Prostate gland (tissue), 2 donors: Measurements from ENCODE around the gene C2orf68. TPM values are rescaled to one million over a fixed set of nuclear protein-coding genes. Genes with fewer than 3 reads are reported as not detected.

Source experiments
- DNase-seq: peaks from one replicate; pipeline ENCODE4 v3.0.0-alpha.2; 2019; ENCODE audit warnings: low spot score
- H3K27ac ChIP-seq, 2 donors: fragments of 200-600 bp; sonication (generic); 2 replicates each; pipeline ENCODE4 v1.5.1; 2017 to 2019
- H3K27me3 ChIP-seq: fragments of 200-600 bp; sonication (generic); replicated peaks from 2 replicates; pipeline ENCODE4 v1.5.1; 2019; ENCODE audit not compliant: insufficient read depth
- H3K36me3 ChIP-seq, 2 donors: fragments of 200-600 bp; sonication (generic); 1 replicate in 1 of 2; 2 replicates in 1 of 2; pipeline versions ENCODE4 v1.5.1 to v1.8.1; 2017 to 2019
- H3K4me1 ChIP-seq: fragments of 200-600 bp; sonication (generic); replicated peaks from 2 replicates; pipeline ENCODE4 v1.5.1; 2019
- H3K4me3 ChIP-seq, 2 donors: fragments of 200-600 bp; sonication (generic); 2 replicates each; pipeline ENCODE4 v1.5.1; 2017 to 2019
- H3K9me3 ChIP-seq: fragments of 200-600 bp; sonication (generic); 2 replicates; pipeline ENCODE4 v1.5.1; 2017
- CTCF ChIP-seq, 4 experiments: fragments of 200-600 bp in 2 of 4; fragments of 450-650 bp in 2 of 4; sonication (generic) in 2 of 4; IDR thresholded peaks; 1 replicate in 3 of 4; 2 replicates in 1 of 4; pipeline ENCODE4 v1.5.1; 2016 to 2019; ENCODE audit warnings: antibody characterized with exemption in 4 of 4, mild to moderate bottlenecking in 2 of 4, moderate library complexity in 2 of 4
- POLR2A ChIP-seq: fragments of 450-650 bp; IDR thresholded peaks from one replicate; pipeline ENCODE4 v1.6.1; 2016; ENCODE audit warnings: antibody characterized with exemption, mild to moderate bottlenecking
- POLR2AphosphoS5 ChIP-seq: sonication (generic); formaldehyde crosslinking; IDR thresholded peaks from one replicate; pipeline ENCODE4 v1.6.1; 2017; ENCODE audit warnings: antibody characterized with exemption
- WGBS: methylation state at CpG from one replicate; pipeline ENCODE4 v1.1.5; 2018; 5-methylcytosine and 5-hydroxymethylcytosine counted together
- intact Hi-C: fragments of 100-400 bp; cut with DNase I; formaldehyde crosslinking; loops from one replicate; pipeline ENCODE4 v1.14.2; 2022
- total RNA-seq, 2 donors: library from RNA; depleted of rRNA; stranded (reverse); fragments of >200 nt; gene quantifications; one replicate each; pipeline ENCODE4 v1.1.0, GENCODE V29; 2016

C2orf68 gene
- total RNA-seq, 2 donors from 2014 or later = 16.1 to 26.1 TPM

- WGBS = 84% methylated on average over 2 of the region's 2 CpGs
- TF ChIP-seq CTCF (IDR thresholded peaks at IDR 0.05) = no peak
- TF ChIP-seq POLR2A = no peak
- no peak for TF ChIP-seq POLR2AphosphoS5
- Histone ChIP-seq H3K27ac (no peak overlapping the region), H3K27me3 (no peaks in the 10 kb centered on the region), H3K4me3 (no peak overlapping the region), H3K4me1 (no peaks in the 10 kb centered on the region), H3K36me3 (peaks cover 5 to 18% of the 10 kb centered on the region in 2 donors), H3K9me3 (no peaks in the 10 kb centered on the region)
- intact Hi-C loops = no loop called here
- DNase-seq = no peak
These were observed 34.3 kb upstream of the C2orf68 start for GRCh38 chr2:85646166-85646565.

GRCh38 chr2:85644909-85645308 lies 33.0 kb upstream of the C2orf68 start:
- Histone ChIP-seq H3K4me1 (no peaks in the 10 kb centered on the region), H3K4me3 (no peak overlapping the region), H3K9me3 (no peaks in the 10 kb centered on the region), H3K27me3 (no peaks in the 10 kb centered on the region), H3K36me3 (peaks cover 6 to 23% of the 10 kb centered on the region in 2 donors), H3K27ac (no peak overlapping the region)
- no peak for DNase-seq
- TF ChIP-seq POLR2A (no peak), POLR2AphosphoS5 (no peak), CTCF (IDR thresholded peaks at IDR 0.05) (no peak)
- 95% methylated on average over 8 of the region's 8 CpGs for WGBS
- intact Hi-C loops = no loop called here

- no peaks in the 10 kb centered on the region for H3K4me1 ChIP-seq
- no peak for DNase-seq
- intact Hi-C loops = no loop called here
- no peaks in the 10 kb centered on the region for H3K27me3 ChIP-seq
- no peaks in the 10 kb centered on the region for H3K9me3 ChIP-seq
- WGBS = 94% methylated on average over 3 of the region's 3 CpGs
- H3K36me3 ChIP-seq = peaks cover 11 to 23% of the 10 kb centered on the region in 2 donors
- H3K27ac ChIP-seq = no peak overlapping the region
- TF ChIP-seq POLR2A (no peak), CTCF (IDR thresholded peaks at IDR 0.05) (no peak), POLR2AphosphoS5 (no peak)
- no peak overlapping the region for H3K4me3 ChIP-seq
These were observed 30.9 kb upstream of the C2orf68 start for GRCh38 chr2:85642725-85643124.

- Histone ChIP-seq H3K9me3 (no peaks in the 10 kb centered on the region), H3K4me1 (no peaks in the 10 kb centered on the region), H3K27me3 (no peaks in the 10 kb centered on the region), H3K36me3 (peaks cover 6 to 11% of the 10 kb centered on the region in 2 donors), H3K4me3 (no peak overlapping the region), H3K27ac (no peak overlapping the region)
- TF ChIP-seq POLR2A (no peak), POLR2AphosphoS5 (no peak), CTCF (IDR thresholded peaks at IDR 0.05) (no peak)
- DNase-seq = no peak
- intact Hi-C loops = no loop called here
- 71% methylated on average over 4 of the region's 4 CpGs for WGBS
These were observed 23.8 kb upstream of the C2orf68 start for GRCh38 chr2:85635636-85636035.

GRCh38 chr2:85635011-85635410 lies 23.1 kb upstream of the C2orf68 start:
- Histone ChIP-seq H3K36me3 (peaks cover 6 to 11% of the 10 kb centered on the region in 2 donors), H3K9me3 (no peaks in the 10 kb centered on the region), H3K4me1 (no peaks in the 10 kb centered on the region), H3K27me3 (no peaks in the 10 kb centered on the region), H3K4me3 (no peak overlapping the region), H3K27ac (no peak overlapping the region)
- TF ChIP-seq CTCF (IDR thresholded peaks at IDR 0.05) (no peak), POLR2AphosphoS5 (no peak), POLR2A (no peak)
- no peak for DNase-seq
- intact Hi-C loops = no loop called here
- WGBS = 91% methylated on average over 8 of the region's 8 CpGs
